ENCODE results near the gene EPHA7. TPM values are rescaled to one million over a fixed set of nuclear protein-coding genes. Genes with fewer than 3 reads are reported as not detected.

Gene EPHA7
- 28.9 and 32.2 TPM in 2 replicates for total RNA-seq
- long read RNA-seq, full-length matches to known transcripts, result 30 of 88 reads
- long read RNA-seq, partial matches to known transcripts, result 27 of 88 reads
- long read RNA-seq, other reads (novel, unspliced or antisense), result 31 of 88 reads

GRCh38 chr6:93419304-93420162, at the start of gene EPHA7:
Gene EPHA7, minus strand, starts transcription at chr6:93419559. Its CDS starts 218 bp downstream, at chr6:93419341.
- TF ChIP-seq CTCF (IDR thresholded peaks at IDR 0.05; ENCODE audit: unreplicated experiment), result no peak
- H3K36me3 Mint-ChIP-seq (ENCODE audit: insufficient read depth), result no peaks in the 10 kb centered on the region
- DNase-seq (ENCODE audit: low spot score, unreplicated experiment), result peak; percentile 97
- H3K27me3 Mint-ChIP-seq, result peaks cover 20% of the 10 kb centered on the region
- H3K4me1 Mint-ChIP-seq (ENCODE audit: low read depth), result peaks cover 11% of the 10 kb centered on the region
- peak within 1 kb of the TSS; percentile 94 for H3K27ac Mint-ChIP-seq
- H3K4me3 Mint-ChIP-seq (ENCODE audit: low read depth), result peak within 1 kb of the TSS; percentile 90
- no peaks in the 10 kb centered on the region for H3K9me3 Mint-ChIP-seq (ENCODE audit: low read depth)

- TF ChIP-seq CTCF (IDR thresholded peaks at IDR 0.05; ENCODE audit: unreplicated experiment), result no peak
- Mint-ChIP-seq H3K27me3 (no peaks in the 10 kb centered on the region), H3K36me3 (ENCODE audit: insufficient read depth) (peaks cover 1% of the 10 kb centered on the region), H3K9me3 (ENCODE audit: low read depth) (peaks cover 6% of the 10 kb centered on the region), H3K4me3 (ENCODE audit: low read depth) (no peak overlapping the region), H3K4me1 (ENCODE audit: low read depth) (peaks cover 3% of the 10 kb centered on the region), H3K27ac (no peak overlapping the region)
- DNase-seq (ENCODE audit: low spot score, unreplicated experiment), result no peak
Observed at GRCh38 chr6:93468291-93468690, 48.9 kb upstream of the EPHA7 start.

GRCh38 chr6:93454533-93454932, 35.2 kb upstream of the EPHA7 start:
- no peak overlapping the region for H3K27ac Mint-ChIP-seq
- no peaks in the 10 kb centered on the region for H3K36me3 Mint-ChIP-seq (ENCODE audit: insufficient read depth)
- no peaks in the 10 kb centered on the region for H3K27me3 Mint-ChIP-seq
- H3K4me3 Mint-ChIP-seq (ENCODE audit: low read depth), result no peak overlapping the region
- H3K9me3 Mint-ChIP-seq (ENCODE audit: low read depth), result no peaks in the 10 kb centered on the region
- peaks cover 10% of the 10 kb centered on the region for H3K4me1 Mint-ChIP-seq (ENCODE audit: low read depth)
- no peak for DNase-seq (ENCODE audit: low spot score, unreplicated experiment)
- no peak for TF ChIP-seq CTCF (IDR thresholded peaks at IDR 0.05; ENCODE audit: unreplicated experiment)

DNA sequence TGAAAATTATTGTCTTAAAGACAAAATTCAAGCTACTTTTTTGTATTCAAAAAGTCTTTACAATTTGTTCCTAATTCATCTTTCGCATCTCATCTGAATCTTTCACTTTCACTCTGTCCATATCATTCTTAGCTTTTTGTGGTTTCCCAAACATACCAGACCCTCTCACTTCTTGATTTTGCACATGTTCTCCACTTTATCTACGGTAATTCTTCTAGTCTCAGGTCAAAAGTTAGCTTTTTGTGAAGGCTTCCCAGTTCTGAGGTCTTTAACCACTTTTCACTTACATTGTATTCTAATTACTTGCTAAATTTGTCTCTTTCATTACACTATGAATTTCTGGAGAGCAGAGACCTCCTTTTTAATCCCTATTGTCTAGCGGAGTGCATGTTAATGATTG, 34.6 kb upstream of the EPHA7 start:
- DNase-seq (ENCODE audit: low spot score, unreplicated experiment), result no peak
- H3K4me1 Mint-ChIP-seq (ENCODE audit: low read depth), result peaks cover 10% of the 10 kb centered on the region
- no peak overlapping the region for H3K4me3 Mint-ChIP-seq (ENCODE audit: low read depth)
- TF ChIP-seq CTCF (IDR thresholded peaks at IDR 0.05; ENCODE audit: unreplicated experiment), result no peak
- H3K36me3 Mint-ChIP-seq (ENCODE audit: insufficient read depth), result no peaks in the 10 kb centered on the region
- H3K27ac Mint-ChIP-seq, result no peak overlapping the region
- H3K27me3 Mint-ChIP-seq, result no peaks in the 10 kb centered on the region
- H3K9me3 Mint-ChIP-seq (ENCODE audit: low read depth), result no peaks in the 10 kb centered on the region

DNA sequence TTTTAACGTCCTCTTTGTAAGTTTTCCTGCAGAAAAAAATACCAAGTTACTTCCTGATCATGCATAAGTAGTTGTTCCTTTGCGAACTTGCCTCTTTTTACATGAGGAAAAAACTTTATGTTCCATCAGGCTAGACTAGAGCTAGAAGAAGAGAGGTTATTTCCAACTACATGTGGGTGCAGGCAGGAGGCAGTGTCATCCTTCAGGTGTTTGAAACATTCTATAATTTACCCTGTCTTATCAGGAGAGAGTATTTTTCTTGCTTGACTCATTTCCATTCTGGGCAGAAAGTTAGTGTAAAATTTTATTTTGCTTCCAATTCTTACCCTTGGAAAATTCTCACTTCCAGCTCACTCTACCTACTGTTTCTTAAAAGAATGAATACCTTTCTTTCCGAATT, 28.5 kb upstream of the EPHA7 start:
- DNase-seq (ENCODE audit: low spot score, unreplicated experiment), result no peak
- H3K4me1 Mint-ChIP-seq (ENCODE audit: low read depth), result peaks cover 7% of the 10 kb centered on the region
- H3K36me3 Mint-ChIP-seq (ENCODE audit: insufficient read depth), result no peaks in the 10 kb centered on the region
- peaks cover 3% of the 10 kb centered on the region for H3K9me3 Mint-ChIP-seq (ENCODE audit: low read depth)
- H3K27me3 Mint-ChIP-seq, result no peaks in the 10 kb centered on the region
- H3K27ac Mint-ChIP-seq, result no peak overlapping the region
- H3K4me3 Mint-ChIP-seq (ENCODE audit: low read depth), result no peak overlapping the region
- no peak for TF ChIP-seq CTCF (IDR thresholded peaks at IDR 0.05; ENCODE audit: unreplicated experiment)
